Measurements from ENCODE around the gene CMTM4.

DNA sequence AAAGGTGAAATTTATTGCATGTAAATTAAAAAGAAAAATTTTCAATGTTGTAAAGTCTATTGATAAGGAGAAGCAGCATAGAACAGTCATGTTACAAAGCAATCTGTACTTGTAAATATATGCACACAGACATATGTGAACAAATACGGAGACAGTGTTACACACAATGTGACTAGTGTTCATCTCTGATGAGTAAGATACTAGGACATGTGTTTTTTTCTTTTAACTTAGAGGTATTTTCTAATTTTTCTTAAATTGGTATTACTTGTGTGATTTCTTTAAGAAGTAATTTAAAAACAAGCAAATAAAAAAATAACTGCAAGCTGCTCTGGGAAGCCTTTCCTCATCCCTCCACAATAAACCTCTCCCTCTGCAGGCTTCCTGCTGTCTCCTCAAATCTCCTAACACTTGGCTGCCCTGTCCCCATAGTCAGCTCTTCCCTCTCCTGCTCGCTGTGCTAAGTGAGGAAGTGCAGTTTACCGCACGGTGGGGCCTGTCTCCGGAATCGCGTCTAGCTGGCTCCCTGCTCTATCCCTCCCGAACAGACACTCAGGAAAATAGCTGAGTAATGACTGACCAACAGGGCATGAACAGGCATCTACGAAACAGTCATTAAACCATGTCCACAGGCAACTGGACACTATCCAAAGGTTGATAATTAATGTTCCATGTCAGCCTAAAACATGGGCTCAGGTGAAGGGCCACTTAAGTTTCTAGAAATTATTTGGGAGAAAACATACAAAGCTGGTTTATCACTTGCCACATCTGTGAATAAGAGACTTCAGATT is 35.9 kb downstream of the CMTM4 start:
- TF ChIP-seq POLR2A (IDR thresholded peaks at IDR 0.05; ENCODE audit: low read length) (no peak), GATA1 (IDR thresholded peaks at IDR 0.05; ENCODE audit: low read depth, low read length) (no peak)

All from erythroblast (primary cell).